ENCODE data around the gene SH3RF1. TPM values are rescaled to one million over a fixed set of nuclear protein-coding genes. Genes with fewer than 3 reads are reported as not detected.
A peak's percentile ranks its signal among the peaks of the same experiment; 100 is the strongest.

The SH3RF1 gene
- 1 to 10 TPM in 1 of 3 donors, under 1 TPM in 1, not detected in 1; 0.22 to 1.1 TPM for polyA plus RNA-seq

DNA sequence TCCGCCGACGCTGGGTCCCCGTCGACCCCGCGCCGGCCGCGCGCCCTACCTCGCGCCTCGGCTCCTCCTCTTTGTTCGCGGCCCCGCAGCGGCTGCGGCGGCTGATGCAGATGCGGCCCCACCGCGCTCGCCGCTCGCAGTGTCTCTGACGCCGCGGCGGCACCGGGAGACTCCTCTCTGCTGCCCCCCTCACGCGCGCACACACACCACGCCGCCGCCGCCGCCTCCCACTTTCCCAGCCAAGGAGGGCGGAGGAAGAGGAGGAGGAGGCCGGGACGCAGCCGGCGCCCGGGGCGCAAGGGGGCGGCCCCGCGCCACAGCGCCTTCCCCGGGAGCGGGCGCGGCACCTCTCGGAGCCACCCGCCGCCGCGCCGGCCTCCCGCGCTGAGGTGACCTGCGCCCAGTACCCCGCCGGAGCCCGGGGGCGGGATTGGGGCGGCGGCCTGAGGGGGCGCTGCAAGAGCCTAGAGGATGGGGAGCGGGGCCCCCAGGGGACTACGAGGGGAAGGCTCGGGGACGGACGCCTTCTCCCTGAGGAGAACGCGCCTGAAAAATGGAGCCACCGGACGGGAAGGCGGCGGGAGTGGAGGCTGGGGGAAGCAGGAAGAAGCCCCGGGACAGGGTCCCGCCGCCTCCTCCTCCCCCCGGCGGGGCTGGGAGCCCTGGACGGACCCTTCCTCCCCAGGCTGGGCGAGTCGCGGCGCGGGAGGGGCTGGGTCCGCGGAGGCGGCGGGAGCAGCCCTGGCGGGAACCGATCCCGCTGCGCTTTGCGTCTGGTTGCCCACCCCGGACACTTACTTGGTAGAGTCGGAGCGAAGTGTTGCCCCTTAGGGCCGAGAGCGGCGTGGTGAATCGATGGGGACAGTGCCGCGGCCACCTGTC, at the start of gene SH3RF1:
TSS of gene SH3RF1 (minus strand) at position 147 of the 882 bp plus-strand sequence. CDS start 1,744 bp downstream, outside the sequence.
- Mint-ChIP-seq H3K9me3 (no peaks in the 10 kb centered on the region), H3K4me1 (peaks cover 7 to 16% of the 10 kb centered on the region in 2 donors), H3K4me3 (peak within 1 kb of the TSS; percentile 86 to 92 (median 88)), H3K36me3 (no peaks in the 10 kb centered on the region), H3K27me3 (ENCODE audit: low read depth in 3 of 3) (peaks cover 3 to 22% (median 16%) of the 10 kb centered on the region in 3 donors), H3K27ac (no peak within 1 kb of the TSS)
- DNase-seq: peak; percentile 34 to 47 (median 41)

DNA sequence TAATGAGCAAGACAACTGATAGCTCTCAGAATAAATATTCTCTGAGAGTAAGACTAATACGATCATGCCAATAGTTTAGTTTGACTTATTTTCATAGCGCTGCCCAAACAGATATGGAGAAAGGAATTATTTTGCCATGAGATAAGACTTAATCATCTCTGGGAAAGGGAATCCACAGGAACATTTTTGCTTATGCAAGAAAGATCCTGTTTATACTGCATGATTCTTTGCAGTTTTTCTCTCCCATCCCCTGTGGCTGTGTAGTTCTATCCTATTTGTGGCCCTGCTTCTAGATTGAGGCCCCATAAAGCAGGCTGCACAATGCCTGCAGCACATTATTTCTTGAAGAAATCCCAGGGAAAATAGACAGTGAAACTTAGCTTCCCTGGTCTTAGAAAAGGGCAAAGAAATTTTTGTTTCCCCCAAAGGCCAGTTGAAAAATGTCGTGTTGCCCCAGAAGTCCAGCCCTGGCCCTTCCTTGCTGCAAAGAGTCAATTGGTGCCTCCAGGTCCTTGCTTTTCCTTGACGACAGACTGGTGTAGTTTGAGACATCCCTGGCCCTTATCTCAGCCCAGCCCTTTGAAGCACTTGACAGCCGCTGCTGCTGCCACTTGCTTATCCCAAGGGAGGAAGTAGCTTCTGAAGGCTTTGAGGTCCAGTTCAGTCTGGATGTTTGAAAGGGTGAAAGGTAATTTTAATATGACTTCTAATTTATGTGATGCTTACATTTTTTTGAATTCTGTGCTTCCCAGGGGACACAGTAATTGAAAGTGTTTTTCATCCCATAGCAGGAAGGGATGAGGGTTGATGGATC, 45.0 kb upstream of the SH3RF1 start:
- Mint-ChIP-seq H3K4me3 (no peak overlapping the region), H3K4me1 (no peaks in the 10 kb centered on the region), H3K27me3 (ENCODE audit: low read depth in 3 of 3) (peaks cover 2 to 12% (median 5%) of the 10 kb centered on the region in 3 donors), H3K27ac (no peak overlapping the region), H3K9me3 (peaks cover 0 to 4% (median 0%) of the 10 kb centered on the region in 6 donors), H3K36me3 (no peaks in the 10 kb centered on the region)
- DNase-seq: no peak

DNA sequence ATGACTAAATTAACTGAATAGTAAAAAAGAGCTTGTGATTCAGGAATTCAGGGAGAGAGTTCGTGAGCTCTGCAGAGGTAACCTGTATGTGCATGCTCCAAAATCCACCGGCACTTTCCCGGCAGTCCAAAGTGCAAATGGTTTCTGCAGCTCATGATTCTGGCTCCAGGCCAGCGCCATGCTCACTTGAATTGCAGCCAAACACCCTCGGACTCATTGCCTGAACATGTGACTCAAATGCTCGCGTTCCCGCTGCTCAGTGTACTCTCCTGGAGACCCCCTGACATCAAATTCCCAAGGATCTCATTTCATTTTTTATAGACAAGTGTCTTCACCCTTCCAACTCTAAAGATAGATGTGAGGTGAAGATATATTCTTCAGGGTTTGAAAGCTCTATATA, 44.1 kb upstream of the SH3RF1 start:
- Mint-ChIP-seq H3K9me3 (peaks cover 0 to 3% (median 0%) of the 10 kb centered on the region in 6 donors), H3K27ac (no peak overlapping the region)

DNA sequence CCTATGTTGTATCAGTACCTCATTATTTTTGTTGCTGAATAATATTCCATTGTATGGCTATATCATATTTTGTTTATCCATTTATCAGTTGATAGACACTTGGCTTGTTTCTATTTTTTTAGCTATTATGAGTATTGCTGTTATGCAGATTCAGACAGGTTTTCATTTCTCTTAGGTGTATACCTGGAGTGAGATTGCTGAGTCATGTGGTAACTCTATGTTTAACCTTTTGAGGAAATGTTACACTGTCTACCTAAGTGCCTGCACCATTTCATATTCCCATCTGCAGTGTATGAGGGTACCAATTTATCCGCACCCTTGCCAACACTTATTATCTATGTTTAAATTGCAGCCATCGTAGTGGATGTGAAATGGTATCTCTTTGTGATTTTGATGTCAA, 43.0 kb upstream of the SH3RF1 start:
- no peak for DNase-seq
- Mint-ChIP-seq H3K27me3 (ENCODE audit: low read depth in 3 of 3) (peaks cover 2 to 12% (median 4%) of the 10 kb centered on the region in 3 donors), H3K36me3 (no peaks in the 10 kb centered on the region), H3K4me3 (no peak overlapping the region), H3K4me1 (no peaks in the 10 kb centered on the region), H3K9me3 (no peaks in the 10 kb centered on the region), H3K27ac (no peak overlapping the region)

More for the DNA sequence above, 44.1 kb upstream of the SH3RF1 start:
- Mint-ChIP-seq H3K4me3 (no peak overlapping the region), H3K4me1 (no peaks in the 10 kb centered on the region), H3K27me3 (ENCODE audit: low read depth in 3 of 3) (peaks cover 2 to 12% (median 4%) of the 10 kb centered on the region in 3 donors), H3K36me3 (no peaks in the 10 kb centered on the region)
- no peak for DNase-seq

DNA sequence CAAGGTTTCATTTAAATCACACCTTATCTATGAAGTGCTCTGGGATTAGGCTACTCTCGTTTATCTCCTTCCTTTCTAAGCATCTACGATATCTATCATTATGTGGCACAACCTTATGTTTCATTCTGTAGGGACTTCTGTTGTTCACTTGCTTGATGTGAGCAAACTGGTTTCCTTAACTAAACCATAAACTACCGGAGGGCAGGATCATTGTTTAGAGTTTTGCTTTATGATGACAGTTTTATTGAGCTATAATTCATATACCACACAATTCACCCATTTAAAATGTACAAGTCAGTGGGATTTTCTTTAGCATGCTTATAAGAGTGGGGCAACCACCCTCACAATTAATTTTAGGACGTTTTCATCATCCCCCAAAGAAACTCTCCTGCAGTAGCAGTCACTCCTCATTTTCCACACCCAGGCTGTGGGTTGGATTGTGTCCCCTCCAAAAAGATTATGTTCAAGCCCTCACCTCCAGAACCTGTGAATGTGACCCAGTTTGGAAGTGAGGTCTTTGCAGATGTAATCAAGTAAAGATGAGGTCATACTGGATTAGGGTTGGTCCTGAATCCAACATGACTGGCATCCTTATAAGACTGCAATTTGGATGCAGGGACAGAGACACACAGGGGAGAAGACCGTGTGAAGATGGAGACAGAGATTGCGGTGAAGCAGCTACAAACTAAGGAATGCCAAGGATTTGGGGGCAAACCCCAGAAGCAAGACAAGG, 42.1 kb upstream of the SH3RF1 start:
- Mint-ChIP-seq H3K27ac (no peak overlapping the region), H3K4me3 (no peak overlapping the region), H3K4me1 (no peaks in the 10 kb centered on the region), H3K36me3 (no peaks in the 10 kb centered on the region), H3K27me3 (ENCODE audit: low read depth in 3 of 3) (peaks cover 2 to 12% (median 4%) of the 10 kb centered on the region in 3 donors), H3K9me3 (no peaks in the 10 kb centered on the region)
- DNase-seq: no peak

DNA sequence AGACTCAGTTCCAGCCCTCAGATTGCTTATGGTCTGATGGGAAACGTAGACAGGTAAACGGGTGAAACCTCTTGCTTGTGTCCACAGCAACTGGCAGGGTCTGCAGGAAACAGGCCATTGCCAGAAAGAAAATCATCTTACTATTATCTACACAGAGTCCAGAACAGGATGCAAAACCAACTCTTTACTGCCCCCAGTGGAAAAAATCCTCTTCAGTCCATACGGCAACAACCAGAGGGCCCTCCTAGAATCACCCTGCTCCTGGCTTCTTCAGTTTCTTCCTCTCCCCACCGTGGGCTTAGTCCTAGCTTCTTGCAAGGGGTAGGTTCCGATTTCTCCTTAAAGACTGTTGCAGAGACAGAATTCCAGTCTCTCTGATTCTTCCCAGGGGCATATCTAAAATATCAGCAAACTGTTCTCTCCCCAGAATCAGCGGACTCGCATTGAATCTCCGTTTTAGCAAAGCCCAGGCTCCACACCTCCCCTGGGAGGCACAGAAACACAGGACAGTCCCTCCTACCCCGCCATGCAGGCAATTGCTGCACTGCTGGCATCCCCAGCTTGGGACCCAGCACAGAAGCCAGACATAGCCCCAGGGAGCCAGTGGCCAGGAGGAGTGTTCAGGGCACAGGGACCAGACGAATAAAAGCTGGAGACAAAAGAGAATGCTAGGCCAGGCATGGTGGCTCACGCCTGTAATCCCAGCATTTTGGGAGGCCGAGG, 41.0 kb upstream of the SH3RF1 start:
- Mint-ChIP-seq H3K27ac (no peak overlapping the region), H3K4me3 (no peak overlapping the region), H3K27me3 (ENCODE audit: low read depth in 3 of 3) (peaks cover 2 to 5% (median 4%) of the 10 kb centered on the region in 3 donors), H3K36me3 (no peaks in the 10 kb centered on the region), H3K4me1 (no peaks in the 10 kb centered on the region), H3K9me3 (no peaks in the 10 kb centered on the region)
- DNase-seq: peak; percentile 18 to 32 (median 20)

DNA sequence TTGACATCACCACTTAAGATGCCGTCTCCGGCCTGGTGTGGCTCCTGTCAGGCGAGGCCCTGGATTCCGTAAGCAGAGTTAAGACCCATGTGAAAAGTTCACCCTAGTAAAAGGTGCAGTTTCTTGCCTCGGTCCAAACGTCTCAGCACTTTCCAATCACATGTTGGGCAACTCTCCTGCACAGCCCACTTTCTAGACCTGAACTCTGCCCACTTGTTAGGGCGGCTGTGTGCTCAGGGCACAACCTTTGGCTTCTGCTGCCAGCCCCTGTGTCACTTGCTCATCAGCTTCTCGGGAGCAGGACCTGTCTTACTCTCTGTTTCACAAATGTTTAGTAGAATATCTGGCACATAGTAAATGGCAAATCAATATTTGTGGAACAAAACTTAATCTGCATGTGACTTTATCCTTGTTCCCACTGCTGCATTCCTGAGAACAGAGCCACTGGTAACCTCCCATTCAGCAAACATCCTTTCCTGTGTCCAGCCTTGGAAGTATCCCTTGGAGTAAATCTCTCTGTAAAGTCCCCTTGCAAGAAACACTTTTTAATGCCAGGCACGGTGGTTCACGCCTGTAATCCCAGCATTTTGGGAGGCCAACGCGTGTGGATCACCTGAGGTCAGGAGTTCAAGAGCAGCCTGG, 38.7 kb upstream of the SH3RF1 start:
- H3K27me3 Mint-ChIP-seq (ENCODE audit: low read depth in 3 of 3): peaks cover 0 to 3% (median 2%) of the 10 kb centered on the region in 3 donors
- no peaks in the 10 kb centered on the region for H3K4me1 Mint-ChIP-seq
- no peak overlapping the region for H3K4me3 Mint-ChIP-seq
- no peaks in the 10 kb centered on the region for H3K36me3 Mint-ChIP-seq
- H3K27ac Mint-ChIP-seq: no peak overlapping the region
- DNase-seq: no peak
- H3K9me3 Mint-ChIP-seq: no peaks in the 10 kb centered on the region

DNA sequence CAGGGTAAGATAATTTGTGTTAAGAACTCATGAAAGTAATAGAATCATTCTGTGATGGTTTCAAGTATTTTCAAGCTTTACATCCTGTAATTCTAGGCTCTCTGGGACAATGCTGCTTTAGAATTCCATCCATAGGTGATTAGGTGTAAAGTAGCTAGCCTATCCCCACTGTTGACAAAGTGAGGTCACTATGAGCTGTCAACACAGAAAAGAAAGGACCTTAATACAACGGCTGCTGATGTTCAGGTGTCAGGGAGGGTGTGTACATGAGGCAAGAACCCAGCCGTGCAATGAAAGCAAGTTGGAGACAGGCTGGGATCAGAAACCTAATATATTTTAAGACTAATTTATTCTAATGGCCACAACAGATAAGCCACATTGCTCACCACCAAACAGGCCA, 36.8 kb upstream of the SH3RF1 start:
- Mint-ChIP-seq H3K4me1 (no peaks in the 10 kb centered on the region), H3K9me3 (no peaks in the 10 kb centered on the region), H3K36me3 (no peaks in the 10 kb centered on the region), H3K27me3 (ENCODE audit: low read depth in 3 of 3) (peaks cover 0 to 2% (median 0%) of the 10 kb centered on the region in 3 donors), H3K4me3 (no peak overlapping the region), H3K27ac (no peak overlapping the region)
- no peak for DNase-seq

- H3K4me1 Mint-ChIP-seq: no peaks in the 10 kb centered on the region
- peaks cover 0 to 2% (median 0%) of the 10 kb centered on the region in 6 donors for H3K9me3 Mint-ChIP-seq
- no peaks in the 10 kb centered on the region for H3K36me3 Mint-ChIP-seq
- no peak for DNase-seq
- H3K27me3 Mint-ChIP-seq (ENCODE audit: low read depth in 3 of 3): no peaks in the 10 kb centered on the region
- no peak overlapping the region for H3K27ac Mint-ChIP-seq
- H3K4me3 Mint-ChIP-seq: no peak overlapping the region
Measured at GRCh38 chr4:169305651-169306050, 34.9 kb upstream of the SH3RF1 start.

GRCh38 chr4:169305173-169305572, 34.4 kb upstream of the SH3RF1 start:
- Mint-ChIP-seq H3K9me3 (peaks cover 0 to 2% (median 0%) of the 10 kb centered on the region in 6 donors), H3K4me1 (no peaks in the 10 kb centered on the region), H3K36me3 (no peaks in the 10 kb centered on the region), H3K27me3 (ENCODE audit: low read depth in 3 of 3) (no peaks in the 10 kb centered on the region), H3K4me3 (no peak overlapping the region), H3K27ac (no peak overlapping the region)
- no peak for DNase-seq

- H3K36me3 Mint-ChIP-seq: peaks cover 0 to 6% (median 0%) of the 10 kb centered on the region in 3 donors
- no peak overlapping the region for H3K27ac Mint-ChIP-seq
- no peak overlapping the region for H3K4me3 Mint-ChIP-seq
- peaks cover 4 to 28% (median 9%) of the 10 kb centered on the region in 3 donors for H3K27me3 Mint-ChIP-seq (ENCODE audit: low read depth in 3 of 3)
- H3K9me3 Mint-ChIP-seq: peaks cover 0 to 1% (median 0%) of the 10 kb centered on the region in 6 donors
- DNase-seq: no peak
- H3K4me1 Mint-ChIP-seq: peaks cover 10 to 14% of the 10 kb centered on the region in 2 donors
Measured at GRCh38 chr4:169295822-169296221, 25.1 kb upstream of the SH3RF1 start.

DNA sequence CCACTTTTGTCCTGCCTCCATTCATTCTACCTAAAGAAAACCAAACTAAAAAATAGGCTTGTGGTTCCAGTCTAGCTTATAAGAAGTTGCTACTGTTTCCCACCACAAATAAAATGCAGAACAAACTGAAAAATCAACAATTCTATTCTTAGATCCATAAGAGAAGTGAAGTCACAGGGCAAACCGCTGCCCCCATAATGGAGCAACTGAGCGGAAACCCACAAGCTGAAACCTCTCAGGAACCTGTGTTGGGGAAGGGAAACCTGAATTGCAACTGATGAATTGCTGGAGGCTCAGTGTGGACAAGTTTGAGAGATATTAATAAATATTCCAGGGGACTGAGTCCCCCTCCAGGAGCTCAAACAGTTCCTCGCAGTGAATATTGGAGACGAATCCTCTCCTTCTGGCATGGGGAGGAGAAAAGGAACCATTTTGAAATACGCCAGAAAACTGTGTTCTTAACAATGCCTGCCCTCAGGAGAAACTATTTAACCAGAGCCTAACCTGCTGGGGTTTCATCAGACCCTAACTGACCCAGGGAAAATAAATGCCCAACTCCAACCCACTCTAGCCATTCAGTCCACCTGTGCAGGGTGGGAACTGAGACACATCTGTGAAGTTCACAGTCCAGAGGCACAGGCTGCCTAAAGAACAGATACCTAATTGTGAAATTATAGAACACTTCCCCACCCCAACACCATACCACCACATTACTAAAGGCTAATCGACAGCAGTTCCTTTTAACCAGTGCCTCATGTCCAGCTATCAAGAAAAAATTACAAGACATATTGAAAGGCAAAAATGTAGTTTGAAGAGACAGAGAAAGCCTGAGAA, 22.8 kb upstream of the SH3RF1 start:
- Mint-ChIP-seq H3K27me3 (ENCODE audit: low read depth in 3 of 3) (peaks cover 4 to 28% (median 11%) of the 10 kb centered on the region in 3 donors), H3K9me3 (no peaks in the 10 kb centered on the region), H3K36me3 (peaks cover 0 to 6% (median 0%) of the 10 kb centered on the region in 3 donors), H3K4me3 (no peak overlapping the region), H3K27ac (no peak overlapping the region), H3K4me1 (peaks cover 10 to 14% of the 10 kb centered on the region in 2 donors)
- no peak for DNase-seq

Data from immature natural killer cell (primary cell).